AG09319 (cell line): Measurements from ENCODE around the gene SYNE4.

ENCODE experiments used
- DNase-seq: peaks from one replicate; pipeline ENCODE4 v3.0.0-alpha.2; 2010; ENCODE audit warnings: low read depth; ENCODE audit errors: extremely low read depth
- CTCF ChIP-seq: IDR thresholded peaks from 2 replicates; pipeline ENCODE4 v1.5.1; 2011; ENCODE audit warnings: low read depth, mild to moderate bottlenecking, inconsistent platforms, low read length, moderate library complexity

Gene SYNE4

GRCh38 chr19:36023432-36023831, 14.8 kb upstream of the SYNE4 start:
- no peak for DNase-seq

GRCh38 chr19:36019061-36019670, 10.6 kb upstream of the SYNE4 start:
- DNase-seq = no peak
- no peak for TF ChIP-seq CTCF

More at GRCh38 chr19:36023432-36023831, 14.8 kb upstream of the SYNE4 start:
- TF ChIP-seq CTCF = no peak

- no peak for TF ChIP-seq CTCF
- peak; percentile 94 for DNase-seq
These were observed 5.7 kb upstream of the SYNE4 start, which contains the start of gene ALKBH6 for GRCh38 chr19:36014012-36014924. ALKBH6 (minus strand) TSS chr19:36014213; CDS start chr19:36013397, 816 bp downstream.

GRCh38 chr19:36013280-36014011, 4.8 kb upstream of the SYNE4 start:
- TF ChIP-seq CTCF = no peak
- DNase-seq = no peak

- TF ChIP-seq CTCF = no peak
- no peak for DNase-seq
These were observed 1.8 kb upstream of the SYNE4 start for GRCh38 chr19:36010402-36010801.

GRCh38 chr19:36009633-36010379, 1.2 kb upstream of the SYNE4 start:
- TF ChIP-seq CTCF = no peak
- DNase-seq = no peak
